Progenitor cell of endocrine pancreas (in vitro differentiated cells): ENCODE results near the gene GDE1. TPM values are rescaled to one million over a fixed set of nuclear protein-coding genes. Genes with fewer than 3 reads are reported as not detected.

ENCODE experiments used
- DNase-seq: peaks from one replicate; pipeline ENCODE4 v3.0.0; 2021; ENCODE audit warnings: low spot score; ENCODE audit not compliant: unreplicated experiment
- H3K27ac Mint-ChIP-seq: 2 replicates; pipeline ENCODE4 v1.8.0; 2021; ENCODE audit warnings: mild to moderate bottlenecking, moderate library complexity, mixed read lengths
- H3K27me3 Mint-ChIP-seq: 2 replicates; pipeline ENCODE4 v1.8.0; 2021; ENCODE audit warnings: mixed read lengths
- H3K36me3 Mint-ChIP-seq: 2 replicates; pipeline ENCODE4 v1.8.0; 2022; ENCODE audit warnings: mixed read lengths; ENCODE audit not compliant: insufficient read depth
- H3K4me1 Mint-ChIP-seq: 2 replicates; pipeline ENCODE4 v1.8.0; 2021; ENCODE audit warnings: low read depth, mixed read lengths
- H3K4me3 Mint-ChIP-seq: 2 replicates; pipeline ENCODE4 v1.8.0; 2021; ENCODE audit warnings: low read depth, mild to moderate bottlenecking, moderate library complexity, mixed read lengths
- H3K9me3 Mint-ChIP-seq: 2 replicates; pipeline ENCODE4 v1.8.0; 2021; ENCODE audit warnings: low read depth, mixed read lengths
- CTCF ChIP-seq: fragments of 200-600 bp; sonication (generic); IDR thresholded peaks from one replicate; pipeline ENCODE4 v1.5.0; 2021; ENCODE audit warnings: antibody characterized with exemption, mild to moderate bottlenecking; ENCODE audit not compliant: unreplicated experiment
- total RNA-seq: library from RNA; stranded (reverse); gene quantifications from 2 replicates; pipeline ENCODE4 v1.2.1, GENCODE V29; 2021

GDE1 gene
- total RNA-seq, 1 donor from 2014 or later: 116 TPM

GRCh38 chr16:19525385-19525723, 3.5 kb upstream of the GDE1 start:
- TF ChIP-seq CTCF: no peak
- peaks cover 28% of the 10 kb centered on the region for H3K4me1 Mint-ChIP-seq
- peak overlapping the region; percentile 95 for H3K27ac Mint-ChIP-seq
- no peak for DNase-seq
- H3K36me3 Mint-ChIP-seq: peaks cover 2% of the 10 kb centered on the region
- H3K9me3 Mint-ChIP-seq: no peaks in the 10 kb centered on the region
- no peaks in the 10 kb centered on the region for H3K27me3 Mint-ChIP-seq
- H3K4me3 Mint-ChIP-seq: peak overlapping the region; percentile 98

GRCh38 chr16:19524616-19525384, 2.9 kb upstream of the GDE1 start:
- Mint-ChIP-seq H3K27ac (peak overlapping the region; percentile 95), H3K36me3 (peaks cover 2% of the 10 kb centered on the region)

GRCh38 chr16:19524356-19524615, 2.4 kb upstream of the GDE1 start:
- H3K36me3 Mint-ChIP-seq: peaks cover 2% of the 10 kb centered on the region
- H3K9me3 Mint-ChIP-seq: no peaks in the 10 kb centered on the region
- peak overlapping the region; percentile 98 for H3K4me3 Mint-ChIP-seq
- H3K27me3 Mint-ChIP-seq: no peaks in the 10 kb centered on the region
- TF ChIP-seq CTCF: no peak
- no peak for DNase-seq
- peaks cover 33% of the 10 kb centered on the region for H3K4me1 Mint-ChIP-seq
- peak overlapping the region; percentile 95 for H3K27ac Mint-ChIP-seq

More at GRCh38 chr16:19524616-19525384, 2.9 kb upstream of the GDE1 start:
- Mint-ChIP-seq H3K4me3 (peak overlapping the region; percentile 98), H3K27me3 (no peaks in the 10 kb centered on the region), H3K4me1 (peaks cover 31% of the 10 kb centered on the region), H3K9me3 (no peaks in the 10 kb centered on the region)
- DNase-seq: no peak
- no peak for TF ChIP-seq CTCF

GRCh38 chr16:19523559-19524355, 1.9 kb upstream of the GDE1 start, which contains the start of gene CCP110:
Gene CCP110 (plus strand): TSS chr16:19523942. CDS start chr16:19527882, 3,940 bp downstream.
- H3K27ac Mint-ChIP-seq: peak within 1 kb of the TSS; percentile 95
- H3K36me3 Mint-ChIP-seq: no peaks in the 10 kb centered on the region
- DNase-seq: peak; percentile 76
- peak within 1 kb of the TSS; percentile 98 for H3K4me3 Mint-ChIP-seq
- H3K9me3 Mint-ChIP-seq: no peaks in the 10 kb centered on the region
- no peak for TF ChIP-seq CTCF
- no peaks in the 10 kb centered on the region for H3K27me3 Mint-ChIP-seq
- peaks cover 37% of the 10 kb centered on the region for H3K4me1 Mint-ChIP-seq

- Mint-ChIP-seq H3K4me3 (peak overlapping the region; percentile 98), H3K4me1 (peaks cover 43% of the 10 kb centered on the region)
Observed at GRCh38 chr16:19523184-19523558, 1.3 kb upstream of the GDE1 start.

More at GRCh38 chr16:19523184-19523558, 1.3 kb upstream of the GDE1 start:
- no peak for TF ChIP-seq CTCF
- no peaks in the 10 kb centered on the region for H3K27me3 Mint-ChIP-seq
- H3K27ac Mint-ChIP-seq: no peak overlapping the region
- DNase-seq: no peak
- H3K36me3 Mint-ChIP-seq: peaks cover 2% of the 10 kb centered on the region
- H3K9me3 Mint-ChIP-seq: no peaks in the 10 kb centered on the region
